GM12878 (cell line): ENCODE measurements around the gene HIVEP3. TPM values are rescaled to one million over a fixed set of nuclear protein-coding genes. Genes with fewer than 3 reads are reported as not detected.

ENCODE experiments used
- ATAC-seq: fragments of 200-7000 bp; cut with Tn5 transposase; 3 replicates; pipeline ENCODE4 v1.9.1; 2020; ENCODE audit warnings: mild to moderate bottlenecking, moderate library complexity
- BruUV-seq: library from RNA; stranded (reverse); fragments of 400-500 nt; replicated peaks from 2 replicates; lab custom pipeline; 2021; lab: Mats Ljungman, UMichigan
- CTCF ChIA-PET: fragments of 300-600 bp; sonication (Branson Sonifier 250); formaldehyde crosslinking; extraction: SDS; loops from one replicate; lab custom pipeline; 2021; ENCODE audit warnings: inconsistent platforms; lab: Yijun Ruan, JAX
- POLR2A ChIA-PET: fragments of 350-600 bp; formaldehyde crosslinking; extraction: SDS; loops from one replicate; lab custom pipeline; 2021; ENCODE audit warnings: inconsistent platforms; lab: Charles Lee
- RAD21 ChIA-PET: fragments of 300-600 bp; sonication (Branson Sonifier 250); formaldehyde crosslinking; loops from one replicate; lab custom pipeline; 2023; ENCODE audit warnings: antibody characterized with exemption; ENCODE audit not compliant: unreplicated experiment; lab: Charles Lee
- SMC1A ChIA-PET: fragments of 300-600 bp; sonication (Branson Sonifier 250); formaldehyde crosslinking; loops from one replicate; lab custom pipeline; 2023; ENCODE audit not compliant: unreplicated experiment, uncharacterized antibody; lab: Charles Lee
- DNase-seq: peaks from one replicate; pipeline ENCODE4 v3.0.0-alpha.2; 2011; ENCODE audit warnings: low read depth, low spot score
- FAIRE-seq: peaks from 3 replicates; lab custom pipeline; 2011; peaks lifted over from hg19 to GRCh38; lab: Jason Lieb, UNC
- H2AFZ ChIP-seq: 2 replicates; pipeline ENCODE4 v1.6.0; 2011; ENCODE audit warnings: low read depth, low read length, control low read depth; ENCODE audit not compliant: control insufficient read depth
- H3K27ac ChIP-seq: 2 replicates; pipeline ENCODE4 v1.5.1; 2011; ENCODE audit warnings: control low read depth; ENCODE audit not compliant: control insufficient read depth, insufficient read depth
- H3K27me3 ChIP-seq, 2 experiments: replicated peaks in 1 of 2; 2 replicates each; pipeline versions ENCODE4 v1.6.0 to v1.6.1; 2011; ENCODE audit warnings: low read length in 1 of 2; ENCODE audit not compliant: control insufficient read depth in 2 of 2, insufficient read depth in 2 of 2
- H3K36me3 ChIP-seq, 2 experiments: 2 replicates each; pipeline ENCODE4 v1.5.1; 2011; ENCODE audit warnings: low read length in 1 of 2; ENCODE audit not compliant: control insufficient read depth in 2 of 2, insufficient read depth in 2 of 2
- H3K4me1 ChIP-seq: 2 replicates; pipeline ENCODE4 v1.6.1; 2011; ENCODE audit warnings: mild to moderate bottlenecking, low read length, moderate library complexity, mixed read lengths; ENCODE audit not compliant: control insufficient read depth, insufficient read depth
- H3K4me2 ChIP-seq: 2 replicates; pipeline ENCODE4 v1.6.0; 2011; ENCODE audit warnings: control low read depth; ENCODE audit not compliant: control insufficient read depth, insufficient read depth
- H3K4me3 ChIP-seq: fragments of 200-600 bp; sonication (generic); 2 replicates; pipeline ENCODE4 v1.5.1; 2016
- H3K79me2 ChIP-seq: 2 replicates; pipeline ENCODE4 v1.6.0; 2011; ENCODE audit warnings: low read length; ENCODE audit not compliant: control insufficient read depth, insufficient read depth
- H3K9ac ChIP-seq: 2 replicates; pipeline ENCODE4 v1.8.0; 2011; ENCODE audit warnings: low read length, control low read depth, mixed read lengths; ENCODE audit not compliant: control insufficient read depth, insufficient read depth
- H3K9me3 ChIP-seq: replicated peaks from 3 replicates; pipeline ENCODE4 v1.5.1; 2011; ENCODE audit warnings: mild to moderate bottlenecking, low read length; ENCODE audit not compliant: control insufficient read depth, insufficient read depth
- H4K20me1 ChIP-seq: 2 replicates; pipeline ENCODE4 v1.6.0; 2011; ENCODE audit not compliant: control insufficient read depth, insufficient read depth
- CHD4 ChIP-seq: fragments of 200-600 bp; sonication (generic); IDR thresholded peaks from 2 replicates; pipeline ENCODE4 v1.6.1; 2016; ENCODE audit warnings: mild to moderate bottlenecking
- TCF3 ChIP-seq: IDR thresholded peaks from 2 replicates; pipeline ENCODE4 v1.6.1; 2012; ENCODE audit warnings: low read depth, mild to moderate bottlenecking, low read length, borderline replicate concordance; ENCODE audit not compliant: insufficient read depth
- WGBS: methylation state at CpG from one replicate; pipeline ENCODE4 v1.1.6; 2016; ENCODE audit warnings: low lambda C conversion rate; ENCODE audit not compliant: insufficient replicate concordance, insufficient coverage; ENCODE audit errors: missing lambda C conversion rate; 5-methylcytosine and 5-hydroxymethylcytosine counted together
- in situ Hi-C: fragments of 300-500 bp; cut with MboI; formaldehyde crosslinking; loops from 9 replicates; pipeline ENCODE4 v1.14.3; 2018; ENCODE audit warnings: mixed read lengths
- intact Hi-C: fragments of 100-400 bp; cut with micrococcal nuclease; formaldehyde crosslinking; loops from one replicate; pipeline ENCODE4 v1.14.2; 2022; ENCODE audit not compliant: unreplicated experiment
- polyA plus RNA-seq, 11 experiments: library from polyadenylated mRNA; depleted of rRNA in 4 of 11; unstranded in 6 of 11; stranded (reverse) in 5 of 11; fragments of >200 nt; fragmentation: Nextera tagmentation in 4 of 11; fragmentation: Illumina TruSeq in 1 of 11; extraction: Ambion mirVana in 4 of 11; extraction: Trizol in 1 of 11; gene quantifications; 1 replicate in 1 of 11; 2 replicates in 10 of 11; pipeline versions ENCODE4 v1.2.1 to v1.2.3, GENCODE V29; 2011 to 2016; ENCODE audit warnings: inconsistent platforms in 2 of 11, missing spikeins in 2 of 11, low read depth in 1 of 11
- total RNA-seq, 4 experiments: library from RNA; depleted of rRNA in 3 of 4; stranded (reverse); fragments of >200 nt in 3 of 4; fragmentation: Illumina TruSeq in 1 of 4; extraction: Trizol in 1 of 4; gene quantifications; 2 replicates each; pipeline versions ENCODE4 v1.2.1 to v1.2.3, GENCODE V29; 2013 to 2021
- TF ChIP-seq, protein P1 (sequence below): IDR thresholded peaks from 2 replicates; pipeline ENCODE4 v1.6.1; 2011; ENCODE audit warnings: mild to moderate bottlenecking, low read depth, low read length, moderate library complexity; ENCODE audit not compliant: insufficient replicate concordance
- TF ChIP-seq, protein P2 (sequence below): IDR thresholded peaks from 2 replicates; pipeline ENCODE4 v1.6.1; 2011; ENCODE audit warnings: borderline replicate concordance, low read depth, mild to moderate bottlenecking, moderate library complexity, low read length; ENCODE audit not compliant: insufficient read depth, poor library complexity, severe bottlenecking
- TF ChIP-seq, protein P3 (sequence below): fragments of 450-650 bp; IDR thresholded peaks from 2 replicates; pipeline ENCODE4 v1.6.1; 2017; ENCODE audit warnings: mild to moderate bottlenecking, low read depth, inconsistent platforms; ENCODE audit not compliant: poor library complexity, severe bottlenecking

Gene HIVEP3
- total and polyA plus RNA-seq, 10 of the 15 experiments (the other 5 are each of a cell fraction or from before 2014, with no cell fraction given), result 1.8 to 13.6 (median 3.8) TPM

DNA sequence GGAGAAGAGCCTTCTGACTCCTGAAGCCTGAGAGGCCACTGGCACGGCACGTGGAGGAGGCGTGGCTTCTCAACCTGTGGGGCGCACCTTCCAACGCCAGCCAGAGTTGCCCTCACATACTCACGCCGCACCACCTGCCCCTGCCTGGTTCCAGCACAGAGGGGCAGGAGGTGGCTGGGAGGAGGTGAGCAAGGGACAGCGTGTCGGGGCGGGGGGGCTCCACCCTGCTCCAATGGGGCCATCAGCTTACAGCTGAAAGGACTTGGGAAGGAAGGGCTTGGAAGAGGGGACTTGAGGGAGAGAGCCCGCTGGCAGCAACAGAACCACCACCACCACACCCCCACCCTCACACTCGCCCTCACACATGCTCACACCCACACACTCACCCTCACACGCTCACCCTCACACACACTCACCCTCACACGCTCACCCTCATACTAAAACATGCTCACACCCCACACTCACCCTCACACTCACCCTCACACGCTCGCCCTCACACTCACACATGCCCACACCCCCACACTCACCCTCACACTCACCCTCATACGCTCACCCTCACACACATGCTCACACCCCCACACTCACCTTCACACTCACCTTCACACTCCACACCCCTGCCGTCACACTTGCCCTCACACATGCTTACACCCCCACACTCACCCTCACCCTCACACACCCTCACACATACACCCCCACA, 392.7 kb downstream of the HIVEP3 start:
- Histone ChIP-seq H3K27me3 (no peaks in the 10 kb centered on the region), H3K79me2 (no peaks in the 10 kb centered on the region), H3K9me3 (no peaks in the 10 kb centered on the region; the same call in 1 of the 3 replicates), H3K36me3 (no peaks in the 10 kb centered on the region; a peak in 2 of 4 replicates), H3K4me3 (no peak overlapping the region), H2AFZ (no peak overlapping the region), H3K9ac (no peak overlapping the region), H4K20me1 (no peaks in the 10 kb centered on the region), H3K4me1 (no peaks in the 10 kb centered on the region), H3K27ac (no peak overlapping the region), H3K4me2 (no peak overlapping the region)
- 92% methylated on average over 18 of the region's 18 CpGs for WGBS
- ChIA-PET POLR2A (no interaction called here), CTCF (interaction anchor here (1.9 kb wide), 1 partner anchor 10 kb away, joined by 4 read pairs; no protein-coding TSS in a partner anchor), SMC1A (no interaction called here), RAD21 (no interaction called here)
- intact Hi-C loops (no loop called here), in situ Hi-C loops (no loop called here)
- TF ChIP-seq, protein P1, sequence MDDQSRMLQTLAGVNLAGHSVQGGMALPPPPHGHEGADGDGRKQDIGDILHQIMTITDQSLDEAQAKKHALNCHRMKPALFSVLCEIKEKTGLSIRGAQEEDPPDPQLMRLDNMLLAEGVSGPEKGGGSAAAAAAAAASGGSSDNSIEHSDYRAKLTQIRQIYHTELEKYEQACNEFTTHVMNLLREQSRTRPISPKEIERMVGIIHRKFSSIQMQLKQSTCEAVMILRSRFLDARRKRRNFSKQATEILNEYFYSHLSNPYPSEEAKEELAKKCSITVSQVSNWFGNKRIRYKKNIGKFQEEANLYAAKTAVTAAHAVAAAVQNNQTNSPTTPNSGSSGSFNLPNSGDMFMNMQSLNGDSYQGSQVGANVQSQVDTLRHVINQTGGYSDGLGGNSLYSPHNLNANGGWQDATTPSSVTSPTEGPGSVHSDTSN, result peak; percentile 25
- TF ChIP-seq, protein P2, sequence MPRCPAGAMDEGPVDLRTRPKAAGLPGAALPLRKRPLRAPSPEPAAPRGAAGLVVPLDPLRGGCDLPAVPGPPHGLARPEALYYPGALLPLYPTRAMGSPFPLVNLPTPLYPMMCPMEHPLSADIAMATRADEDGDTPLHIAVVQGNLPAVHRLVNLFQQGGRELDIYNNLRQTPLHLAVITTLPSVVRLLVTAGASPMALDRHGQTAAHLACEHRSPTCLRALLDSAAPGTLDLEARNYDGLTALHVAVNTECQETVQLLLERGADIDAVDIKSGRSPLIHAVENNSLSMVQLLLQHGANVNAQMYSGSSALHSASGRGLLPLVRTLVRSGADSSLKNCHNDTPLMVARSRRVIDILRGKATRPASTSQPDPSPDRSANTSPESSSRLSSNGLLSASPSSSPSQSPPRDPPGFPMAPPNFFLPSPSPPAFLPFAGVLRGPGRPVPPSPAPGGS, result peak; percentile 81
- TF ChIP-seq, protein P3, sequence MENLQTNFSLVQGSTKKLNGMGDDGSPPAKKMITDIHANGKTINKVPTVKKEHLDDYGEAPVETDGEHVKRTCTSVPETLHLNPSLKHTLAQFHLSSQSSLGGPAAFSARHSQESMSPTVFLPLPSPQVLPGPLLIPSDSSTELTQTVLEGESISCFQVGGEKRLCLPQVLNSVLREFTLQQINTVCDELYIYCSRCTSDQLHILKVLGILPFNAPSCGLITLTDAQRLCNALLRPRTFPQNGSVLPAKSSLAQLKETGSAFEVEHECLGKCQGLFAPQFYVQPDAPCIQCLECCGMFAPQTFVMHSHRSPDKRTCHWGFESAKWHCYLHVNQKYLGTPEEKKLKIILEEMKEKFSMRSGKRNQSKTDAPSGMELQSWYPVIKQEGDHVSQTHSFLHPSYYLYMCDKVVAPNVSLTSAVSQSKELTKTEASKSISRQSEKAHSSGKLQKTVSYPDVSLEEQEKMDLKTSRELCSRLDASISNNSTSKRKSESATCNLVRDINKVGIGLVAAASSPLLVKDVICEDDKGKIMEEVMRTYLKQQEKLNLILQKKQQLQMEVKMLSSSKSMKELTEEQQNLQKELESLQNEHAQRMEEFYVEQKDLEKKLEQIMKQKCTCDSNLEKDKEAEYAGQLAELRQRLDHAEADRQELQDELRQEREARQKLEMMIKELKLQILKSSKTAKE, result no peak
- no peak for TF ChIP-seq CHD4
- peak; percentile 65; the same call in 1 of the 2 replicates for TF ChIP-seq TCF3
- no peak for ATAC-seq
- no peak for FAIRE-seq
- no TSS peak for BruUV-seq
- DNase-seq, result no peak
